PC-9 (cell line): ENCODE measurements around the gene MTARC2.

Experiments
- CTCF ChIP-seq: fragments of 200-600 bp; sonication (generic); conservative IDR thresholded peaks from 2 replicates; pipeline ENCODE4 v1.6.1; 2017; ENCODE audit warnings: mixed run types, antibody characterized with exemption, mild to moderate bottlenecking, moderate library complexity
- EZH2 ChIP-seq: fragments of 200-600 bp; sonication (generic); IDR thresholded peaks from 2 replicates; pipeline ENCODE4 v1.8.0; 2017; ENCODE audit warnings: antibody characterized with exemption, low read depth

- TF ChIP-seq CTCF, result no peak
- TF ChIP-seq EZH2, result no peak
These were observed 77.9 kb downstream of the MTARC2 start for GRCh38 chr1:220825819-220826551.
